Astrocyte of the cerebellum (primary cell): ENCODE measurements around the gene CTNNA2.

Experiments
- DNase-seq: peaks from one replicate; pipeline ENCODE4 v3.0.0-alpha.2; 2011; ENCODE audit warnings: low read depth
- H3K4me3 ChIP-seq: 2 replicates; pipeline ENCODE4 v1.5.1; 2011; ENCODE audit warnings: mild to moderate bottlenecking, low read depth, low read length, moderate library complexity
- CTCF ChIP-seq: IDR thresholded peaks from 2 replicates; pipeline ENCODE4 v1.5.1; 2012; ENCODE audit warnings: low read length, low read depth, moderate library complexity, mild to moderate bottlenecking; ENCODE audit errors: missing control alignments
- in situ Hi-C: cut with HindIII; loops from 2 replicates; pipeline ENCODE4 v1.10.0; 2017; ENCODE audit warnings: low sequenced_read_pairs

Gene CTNNA2

GRCh38 chr2:79700651-79701050 lies 187.8 kb downstream of the CTNNA2 start:
- H3K4me3 ChIP-seq, result no peak overlapping the region
- no peak for DNase-seq
- no peak for TF ChIP-seq CTCF
- in situ Hi-C loops, result no loop called here

GRCh38 chr2:79702905-79703304 lies 190.1 kb downstream of the CTNNA2 start:
- H3K4me3 ChIP-seq, result no peak overlapping the region
- DNase-seq, result no peak
- TF ChIP-seq CTCF, result no peak
- in situ Hi-C loops, result no loop called here

GRCh38 chr2:79711098-79711497 lies 198.2 kb downstream of the CTNNA2 start:
- in situ Hi-C loops, result no loop called here
- H3K4me3 ChIP-seq, result no peak overlapping the region
- TF ChIP-seq CTCF, result no peak
- no peak for DNase-seq

GRCh38 chr2:79713131-79713785 lies 200.4 kb downstream of the CTNNA2 start:
- in situ Hi-C loops, result no loop called here
- no peak for TF ChIP-seq CTCF
- no peak overlapping the region for H3K4me3 ChIP-seq
- DNase-seq, result no peak

- no peak overlapping the region for H3K4me3 ChIP-seq
- in situ Hi-C loops, result no loop called here
- DNase-seq, result no peak
- no peak for TF ChIP-seq CTCF
Measured at GRCh38 chr2:79714283-79714682, 201.4 kb downstream of the CTNNA2 start.

- no peak for DNase-seq
- in situ Hi-C loops, result no loop called here
- H3K4me3 ChIP-seq, result no peak overlapping the region
- TF ChIP-seq CTCF, result no peak
Measured at GRCh38 chr2:79715338-79715737, 202.5 kb downstream of the CTNNA2 start.
